GM19193 (cell line): ENCODE measurements around the gene FAM81A.

Source experiments
- POLR2A ChIP-seq: IDR thresholded peaks from 4 replicates; pipeline ENCODE4 v1.6.1; 2011; ENCODE audit not compliant: insufficient read depth, insufficient read length; ENCODE audit errors: extremely low read depth

Gene FAM81A

DNA sequence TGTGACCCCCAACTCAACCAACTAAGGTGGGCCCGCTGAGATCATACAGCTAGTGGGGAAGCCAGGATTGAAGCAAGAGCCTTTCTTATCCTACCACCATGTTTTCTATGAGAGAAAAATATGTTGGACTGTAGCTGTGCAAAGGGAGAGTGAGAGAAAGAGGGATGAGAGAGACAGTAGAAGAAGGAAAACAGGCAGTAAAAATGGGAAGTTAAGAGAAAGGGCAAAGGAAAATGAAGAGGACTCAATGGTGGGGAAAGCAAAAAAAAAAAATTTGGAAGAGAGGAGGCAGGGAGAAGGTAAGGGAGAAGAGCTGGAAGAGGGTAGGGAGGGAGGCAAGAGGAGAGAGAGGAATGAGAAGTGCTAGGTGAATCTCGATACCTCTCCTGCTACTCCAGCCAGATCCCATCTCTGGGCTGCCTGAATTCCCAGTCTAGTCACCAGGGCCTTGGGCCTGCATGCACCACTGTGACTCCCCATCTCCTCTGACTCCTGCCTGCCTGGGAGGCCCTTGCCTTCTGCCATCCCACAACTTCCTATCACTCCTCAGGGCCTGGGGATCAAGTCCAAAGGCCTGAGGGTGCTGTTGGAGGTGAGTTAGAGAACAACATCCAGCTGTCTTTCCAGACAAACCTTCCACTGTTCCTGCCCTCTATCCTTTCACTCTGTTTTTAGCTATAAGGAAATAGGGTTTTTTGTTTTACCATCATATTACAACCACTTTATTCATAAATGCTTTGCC is 15.7 kb downstream of the FAM81A start:
- no peak for TF ChIP-seq POLR2A

DNA sequence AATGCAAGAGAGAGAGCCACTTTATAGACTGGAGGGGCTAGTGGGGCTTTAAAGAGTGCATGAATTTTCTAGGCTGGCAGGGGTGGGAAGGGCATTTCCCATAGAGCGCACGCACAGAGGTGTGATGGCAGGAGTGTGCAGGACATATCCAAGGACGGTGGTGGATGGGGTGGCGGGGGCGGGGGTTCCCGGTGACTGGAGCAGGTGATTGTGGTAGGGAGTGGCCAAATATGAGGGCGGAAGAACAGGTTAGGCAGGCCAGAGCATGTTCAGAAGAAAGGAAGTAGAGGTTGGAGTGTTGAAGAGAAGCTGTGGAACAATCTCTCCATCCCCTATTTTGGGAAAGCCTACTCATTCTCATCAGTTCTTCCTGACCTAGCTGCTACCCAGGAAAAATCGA is 18.1 kb downstream of the FAM81A start:
- TF ChIP-seq POLR2A: no peak

DNA sequence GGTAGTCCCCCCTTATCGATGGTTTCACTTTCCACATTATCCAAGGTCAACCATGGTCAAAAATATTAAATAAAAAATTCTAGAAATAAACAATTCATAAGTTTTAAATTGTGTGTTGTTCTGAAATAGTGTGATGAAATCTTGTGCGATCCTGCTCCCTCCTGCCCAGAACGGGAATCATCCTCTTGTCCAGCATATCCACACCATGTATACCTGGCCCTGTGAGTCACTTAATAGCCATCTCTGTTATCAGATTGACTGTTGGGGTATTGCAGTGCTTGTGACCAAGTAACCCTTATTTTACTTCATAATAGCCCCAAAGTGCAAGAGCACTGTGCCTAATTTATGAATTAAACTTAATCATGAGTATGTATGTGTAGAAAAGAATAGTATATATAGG is 19.1 kb downstream of the FAM81A start:
- no peak for TF ChIP-seq POLR2A

DNA sequence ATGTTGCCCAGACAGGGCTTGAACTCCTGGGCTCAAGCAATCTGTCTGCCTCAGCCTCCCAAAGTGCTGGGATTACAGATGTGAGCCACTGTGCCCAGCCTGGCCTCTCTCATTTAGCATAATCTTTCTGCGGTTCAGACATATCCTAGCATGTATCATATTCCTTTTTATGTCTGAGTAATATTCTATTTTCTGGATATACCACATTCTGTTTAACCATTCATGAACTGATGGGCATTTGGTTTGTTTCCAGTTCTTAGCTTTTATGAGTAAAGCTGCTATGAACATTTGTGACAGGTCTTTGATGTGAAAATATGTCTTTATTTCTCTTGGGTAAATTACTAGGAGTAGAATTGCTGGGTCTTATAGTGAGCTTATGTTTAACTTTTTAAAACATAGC is 23.5 kb downstream of the FAM81A start:
- TF ChIP-seq POLR2A: no peak

DNA sequence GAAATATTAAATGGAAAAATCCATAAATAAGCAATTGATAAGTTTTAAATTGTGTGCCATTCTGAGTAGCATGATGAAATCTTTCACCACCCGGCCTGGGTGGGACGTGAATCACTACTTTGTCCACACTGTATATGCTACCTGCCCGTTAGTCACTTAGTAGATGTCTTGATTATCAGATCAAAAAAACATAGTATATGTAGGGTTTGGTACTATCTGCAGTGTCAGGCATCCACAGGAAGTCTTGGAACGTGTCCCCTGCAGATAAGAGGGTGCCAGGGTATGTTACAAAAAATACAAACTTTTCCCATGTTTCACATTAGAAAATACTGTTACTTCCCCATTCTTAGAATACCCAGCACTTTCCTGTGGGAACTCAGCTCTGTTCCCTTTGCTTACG is 35.2 kb downstream of the FAM81A start:
- no peak for TF ChIP-seq POLR2A

DNA sequence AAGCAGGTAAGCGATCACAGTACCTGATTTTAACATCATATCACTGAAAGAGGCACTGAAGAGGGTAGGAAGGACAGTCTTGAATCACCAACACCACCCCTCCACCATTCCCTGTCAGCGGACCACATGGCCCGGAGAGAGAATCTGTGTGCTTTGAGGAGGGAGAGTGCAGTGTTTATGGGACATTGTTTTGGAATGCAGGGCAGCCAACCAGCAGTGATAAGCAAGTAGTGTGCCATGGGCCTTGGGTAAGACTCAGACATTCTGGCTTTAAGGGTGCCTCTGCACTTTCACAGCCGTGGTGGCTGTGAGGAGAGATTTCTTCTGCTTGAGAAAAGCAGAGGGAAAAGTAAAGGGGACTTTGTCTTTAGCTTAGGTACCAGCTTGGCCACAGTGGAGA is 46.4 kb downstream of the FAM81A start:
- TF ChIP-seq POLR2A: no peak

DNA sequence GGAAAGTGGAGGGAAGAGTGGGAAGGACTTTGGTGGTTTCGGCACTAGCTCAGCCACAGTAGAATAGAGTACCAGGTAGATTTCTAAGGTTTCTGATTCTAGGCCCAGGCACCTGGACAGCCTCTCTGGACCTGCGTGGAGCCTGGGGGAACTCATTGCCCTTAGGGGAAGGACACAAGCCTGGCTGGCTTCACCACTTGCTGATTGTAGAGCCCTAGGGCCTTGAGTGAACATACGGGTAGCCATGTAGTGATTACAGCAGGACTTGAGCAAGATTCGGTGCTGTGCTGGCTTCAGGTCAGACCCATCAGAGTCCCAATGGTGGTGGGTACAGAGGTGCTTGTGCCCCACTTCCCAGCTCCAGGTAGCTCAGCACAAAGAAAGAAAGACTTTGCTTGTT is 47.0 kb downstream of the FAM81A start:
- no peak for TF ChIP-seq POLR2A

DNA sequence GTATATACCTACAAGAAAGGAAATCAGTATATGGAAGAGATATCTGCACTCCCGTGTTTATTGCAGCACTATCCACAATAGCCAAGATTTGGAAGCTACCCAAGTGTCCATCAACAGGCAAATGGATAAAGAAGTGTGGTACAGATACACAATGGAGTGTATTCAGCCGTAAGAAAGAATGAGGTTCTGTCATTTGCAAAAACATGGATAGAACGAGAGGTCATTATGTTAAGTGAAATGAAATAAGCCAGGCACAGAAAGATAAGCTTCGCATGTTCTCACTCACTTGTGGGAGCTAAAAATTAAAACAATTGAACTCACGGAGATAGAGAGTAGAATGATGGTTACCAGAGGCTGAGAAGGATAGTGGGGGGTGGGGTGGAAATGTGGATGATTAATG is 53.1 kb downstream of the FAM81A start:
- TF ChIP-seq POLR2A: no peak

DNA sequence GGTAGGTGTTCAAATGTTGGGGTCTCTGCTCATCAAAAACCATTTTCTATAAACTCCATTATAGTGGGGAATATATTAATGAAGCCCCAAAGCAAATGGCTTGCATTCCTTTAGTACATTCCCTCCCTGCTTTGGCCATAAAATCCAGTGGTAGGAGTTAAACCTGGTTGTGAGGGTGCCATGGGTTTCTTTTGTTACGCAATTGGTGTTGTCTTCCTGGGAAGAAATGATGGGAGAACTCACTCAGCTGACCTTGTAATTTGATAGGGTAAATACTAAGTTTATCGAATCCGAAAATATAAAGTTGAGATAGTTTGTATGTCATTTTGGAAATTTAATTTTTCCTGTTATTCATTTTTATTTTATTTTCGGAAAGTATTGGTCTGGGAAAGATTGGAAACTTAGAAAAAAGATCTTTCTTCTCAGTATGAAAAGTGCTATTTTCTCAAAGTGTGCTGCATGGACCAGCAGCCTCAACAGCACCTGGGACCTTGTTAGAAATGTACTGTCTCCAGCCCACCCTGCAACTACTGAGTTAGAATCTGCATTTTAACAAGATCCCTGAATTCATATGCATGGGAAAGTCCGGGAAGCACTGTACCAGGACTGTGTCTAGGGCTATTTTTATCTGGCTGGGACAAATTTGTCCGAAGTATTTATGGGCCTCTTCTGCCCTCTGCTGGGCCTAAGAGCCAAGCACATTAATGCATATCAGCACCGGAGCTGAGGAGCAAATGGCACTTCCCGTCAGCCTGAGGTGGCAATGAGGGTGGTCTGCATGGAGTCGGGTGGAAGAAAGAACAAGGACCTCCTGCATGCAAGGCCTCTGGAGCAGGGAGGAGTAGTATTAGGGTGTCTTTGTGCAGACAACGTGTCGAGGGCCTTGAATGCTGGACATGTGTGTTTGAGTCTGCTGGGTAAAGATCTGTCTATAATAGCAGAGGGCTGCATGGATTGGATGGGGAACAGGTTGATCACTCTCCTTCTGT is 54.7 kb downstream of the FAM81A start:
- TF ChIP-seq POLR2A: no peak

DNA sequence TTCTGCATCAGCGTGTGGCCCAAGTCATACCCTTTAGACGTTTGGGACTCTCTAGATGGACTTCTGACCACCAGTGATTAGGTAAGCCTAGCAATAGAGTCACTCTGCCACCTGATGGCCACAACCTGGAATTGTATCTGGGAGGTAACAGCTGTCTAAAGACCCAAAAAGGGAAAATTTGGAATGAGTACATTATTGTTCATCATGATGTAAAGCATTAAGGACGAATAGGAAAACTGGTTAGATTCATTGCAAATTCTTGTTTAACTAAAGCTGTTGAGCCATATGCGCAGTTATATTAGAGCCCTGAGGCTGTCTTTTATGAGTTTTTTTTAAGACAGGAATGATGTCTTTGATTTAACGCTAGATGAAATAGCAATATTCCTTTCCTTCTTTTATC is 63.6 kb downstream of the FAM81A start:
- TF ChIP-seq POLR2A: no peak

DNA sequence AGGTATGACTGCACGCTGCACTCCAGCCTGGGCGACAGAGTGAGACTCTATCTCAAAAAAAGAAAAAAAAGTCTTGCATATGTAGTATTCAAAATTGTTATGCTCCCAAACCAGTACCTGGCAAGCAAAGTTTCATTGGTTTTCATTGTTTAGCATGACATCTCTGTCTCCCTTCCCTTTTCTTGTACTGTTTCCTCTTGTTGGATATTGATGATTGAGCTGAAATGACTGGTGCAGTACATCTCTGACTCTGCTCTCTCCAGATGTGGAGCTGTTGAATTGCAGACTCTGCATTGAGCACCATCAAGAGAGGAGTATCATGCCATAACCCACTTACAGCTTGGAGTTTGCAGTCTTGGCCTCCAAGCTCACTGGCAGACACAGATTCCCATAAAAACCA is 77.2 kb downstream of the FAM81A start:
- TF ChIP-seq POLR2A: no peak

DNA sequence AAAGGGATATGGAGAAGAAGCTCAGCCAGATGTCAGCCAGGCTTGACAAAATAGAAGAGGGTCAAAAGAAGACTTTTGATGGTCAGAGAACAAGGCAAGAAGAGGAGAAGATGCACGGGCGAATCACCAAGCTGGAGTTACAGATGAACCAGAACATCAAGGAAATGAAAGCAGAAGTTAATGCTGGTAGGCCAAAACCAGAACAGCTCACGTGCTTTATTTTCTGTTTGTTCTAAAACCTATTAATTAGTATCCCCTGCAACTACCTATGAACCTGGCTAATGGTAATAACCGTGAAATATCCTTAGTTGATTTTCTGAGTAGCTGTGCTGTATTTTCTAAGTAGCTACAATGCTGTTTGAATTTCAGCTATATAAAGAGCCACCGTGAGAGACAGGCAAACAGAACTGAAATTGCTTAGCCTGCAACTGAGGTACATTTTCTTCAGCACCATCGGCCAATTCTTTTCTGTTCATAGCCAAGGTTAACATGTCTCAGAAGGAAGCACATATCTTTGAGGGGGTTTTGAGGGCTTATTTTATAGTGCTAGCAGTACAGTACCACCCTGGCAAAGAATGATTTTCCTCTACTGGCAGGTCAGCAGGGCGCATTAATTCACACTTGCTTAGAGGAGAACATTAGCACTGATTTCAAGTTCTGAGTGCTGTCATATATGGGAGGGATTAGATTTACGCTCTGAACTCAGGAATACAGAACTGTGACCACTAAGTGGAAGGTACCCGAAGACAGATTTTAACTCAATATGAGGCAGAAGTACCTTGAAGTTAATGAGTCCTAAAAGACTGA is 78.9 kb downstream of the FAM81A start:
- no peak for TF ChIP-seq POLR2A

DNA sequence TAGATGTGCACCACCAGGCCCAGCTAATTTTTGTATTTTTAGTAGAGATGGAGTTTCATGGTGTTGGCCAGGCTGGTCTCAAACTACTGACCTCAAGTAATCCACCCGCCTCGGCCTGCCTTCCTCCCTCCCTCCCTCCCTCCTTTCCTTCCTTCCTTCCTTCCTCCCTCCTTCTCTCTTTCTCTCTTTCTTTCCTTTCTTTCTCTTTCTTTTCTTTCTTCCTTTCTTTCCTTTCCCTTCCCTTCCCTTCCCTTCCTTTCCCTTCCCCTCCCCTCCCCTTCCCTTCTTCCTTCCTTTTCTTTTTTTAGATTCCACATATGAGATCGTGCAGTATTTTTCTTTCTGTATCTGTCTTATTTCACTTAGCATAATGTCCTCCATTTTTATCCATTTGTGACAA is 81.3 kb downstream of the FAM81A start:
- no peak for TF ChIP-seq POLR2A

DNA sequence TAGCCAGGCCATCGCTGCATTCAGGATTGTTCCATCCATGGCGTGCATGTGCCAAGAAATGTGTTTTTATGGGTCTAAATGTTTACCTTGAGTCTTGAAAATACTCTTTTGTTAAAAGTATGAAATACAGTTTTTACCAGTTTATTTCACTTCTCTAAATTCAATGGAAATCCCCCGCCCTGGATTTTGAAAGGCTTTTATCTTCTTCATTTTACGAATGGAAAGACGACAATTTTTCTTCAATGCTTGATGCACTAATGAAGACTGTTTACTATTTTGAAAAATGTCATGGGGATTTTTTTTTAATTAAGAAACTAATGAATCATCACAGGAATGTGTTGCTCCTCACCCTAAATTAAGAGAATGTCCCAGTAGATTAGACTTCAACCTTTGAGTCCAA is 83.5 kb downstream of the FAM81A start:
- TF ChIP-seq POLR2A: no peak

DNA sequence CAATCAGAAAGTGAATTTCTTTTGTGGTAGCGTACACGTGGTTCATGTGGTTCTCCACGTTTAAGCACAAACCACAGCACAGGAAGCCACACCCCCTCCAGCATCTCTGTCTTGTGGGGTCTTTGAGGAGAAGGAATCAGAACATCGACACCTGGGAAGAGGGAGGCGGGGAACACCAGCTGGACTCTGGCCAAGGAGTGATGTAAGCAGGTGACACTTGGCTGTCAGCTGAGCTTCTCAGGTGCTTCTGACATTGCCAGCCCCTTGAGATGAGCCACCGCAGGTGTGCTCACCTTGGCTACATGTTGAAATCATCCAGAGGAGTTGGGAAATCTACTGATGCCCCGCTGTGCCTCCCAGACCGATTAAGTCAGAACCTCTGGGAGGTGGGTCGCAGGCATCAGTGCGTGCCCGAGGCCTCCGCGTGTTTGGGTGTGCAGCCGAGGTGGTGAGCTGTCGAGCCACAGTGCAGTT is 85.0 kb downstream of the FAM81A start:
- no peak for TF ChIP-seq POLR2A
